WTC11 (cell line): ENCODE results near the gene BPIFB4. TPM values are rescaled to one million over a fixed set of nuclear protein-coding genes. Genes with fewer than 3 reads are reported as not detected.

Source experiments
- ATAC-seq: fragments of 200-7000 bp; cut with Tn5 transposase; 2 replicates; pipeline ENCODE4 v1.10.0; 2021; ENCODE audit warnings: mild to moderate bottlenecking, moderate library complexity
- CTCF ChIA-PET: fragments of 300-600 bp; sonication (Branson Sonifier 250); formaldehyde crosslinking; loops from one replicate; lab custom pipeline; 2021; ENCODE audit warnings: antibody characterized with exemption; lab: Charles Lee
- POLR2A ChIA-PET: fragments of 350-600 bp; sonication (Branson Sonifier 250); formaldehyde crosslinking; loops from one replicate; lab custom pipeline; 2021; ENCODE audit warnings: antibody characterized with exemption; lab: Charles Lee
- DNase-seq: peaks from one replicate; pipeline ENCODE4 v3.0.0; 2021; ENCODE audit warnings: low spot score
- H3K27ac Mint-ChIP-seq: 2 replicates; pipeline ENCODE4 v1.8.0; 2021; ENCODE audit warnings: mixed read lengths
- H3K27me3 Mint-ChIP-seq: 2 replicates; pipeline ENCODE4 v1.8.0; 2021; ENCODE audit warnings: low read depth, mild to moderate bottlenecking, moderate library complexity, mixed read lengths
- H3K36me3 Mint-ChIP-seq: 2 replicates; pipeline ENCODE4 v1.8.0; 2021; ENCODE audit warnings: mixed read lengths
- H3K4me1 Mint-ChIP-seq: 2 replicates; pipeline ENCODE4 v1.8.0; 2022; ENCODE audit warnings: mixed read lengths
- H3K4me3 Mint-ChIP-seq: 2 replicates; pipeline ENCODE4 v1.8.0; 2021; ENCODE audit warnings: mild to moderate bottlenecking, moderate library complexity, mixed read lengths
- H3K9me3 Mint-ChIP-seq: 2 replicates; pipeline ENCODE4 v1.8.0; 2021; ENCODE audit warnings: mixed read lengths
- GABPB1 ChIP-seq: sonication (generic); formaldehyde crosslinking; IDR thresholded peaks from 2 replicates; pipeline ENCODE4 v1.8.1; 2023; ENCODE audit warnings: mild to moderate bottlenecking, missing genetic modification reagents
- GRHL2 ChIP-seq: fragments of 250-450 bp; sonication (Bioruptor Pico); IDR thresholded peaks from 2 replicates; pipeline ENCODE4 v1.8.0; 2022; ENCODE audit warnings: mild to moderate bottlenecking, moderate library complexity; ENCODE audit not compliant: insufficient replicate concordance, severe bottlenecking
- GTF2I ChIP-seq: fragments of 250-450 bp; sonication (Bioruptor Pico); conservative IDR thresholded peaks from 2 replicates; pipeline ENCODE4 v1.4.0; 2021; ENCODE audit warnings: mild to moderate bottlenecking
- HMGA2 ChIP-seq: fragments of 250-450 bp; sonication (Bioruptor Pico); IDR thresholded peaks from 2 replicates; pipeline ENCODE4 v1.4.0; 2021; ENCODE audit warnings: mild to moderate bottlenecking, moderate library complexity
- IRF2 ChIP-seq: sonication (generic); formaldehyde crosslinking; IDR thresholded peaks from 2 replicates; pipeline ENCODE4 v1.8.0; 2022; ENCODE audit warnings: low read depth, missing genetic modification reagents, borderline replicate concordance
- NFYB ChIP-seq: sonication (generic); formaldehyde crosslinking; conservative IDR thresholded peaks from 2 replicates; pipeline ENCODE4 v1.8.0; 2022; ENCODE audit warnings: low read depth, missing genetic modification reagents
- RELA ChIP-seq: sonication (generic); formaldehyde crosslinking; IDR thresholded peaks from 2 replicates; pipeline ENCODE4 v1.8.1; 2022; ENCODE audit warnings: missing genetic modification reagents, mild to moderate bottlenecking, borderline replicate concordance
- SMAD3 ChIP-seq: sonication (generic); formaldehyde crosslinking; IDR thresholded peaks from 2 replicates; pipeline ENCODE4 v1.8.0; 2022; ENCODE audit warnings: missing genetic modification reagents, mild to moderate bottlenecking, borderline replicate concordance
- SMAD4 ChIP-seq: sonication (generic); formaldehyde crosslinking; IDR thresholded peaks from 2 replicates; pipeline ENCODE4 v1.8.0; 2022; ENCODE audit warnings: mild to moderate bottlenecking, missing genetic modification reagents
- TEAD1 ChIP-seq: sonication (generic); formaldehyde crosslinking; IDR thresholded peaks from 2 replicates; pipeline ENCODE4 v1.8.0; 2022; ENCODE audit warnings: mild to moderate bottlenecking, missing genetic modification reagents
- ZNF219 ChIP-seq: sonication (generic); formaldehyde crosslinking; IDR thresholded peaks from 2 replicates; pipeline ENCODE4 v1.8.0; 2023; ENCODE audit warnings: missing genetic modification reagents, mild to moderate bottlenecking, borderline replicate concordance
- ZNF263 ChIP-seq: sonication (generic); formaldehyde crosslinking; IDR thresholded peaks from 2 replicates; pipeline ENCODE4 v1.8.1; 2022; ENCODE audit warnings: low read depth, mild to moderate bottlenecking, moderate library complexity, missing genetic modification reagents
- ZNF416 ChIP-seq: fragments of 250-450 bp; sonication (Bioruptor Pico); IDR thresholded peaks from 2 replicates; pipeline ENCODE4 v1.9.0; 2021; ENCODE audit warnings: mild to moderate bottlenecking, inconsistent platforms
- total RNA-seq: library from RNA; stranded (reverse); gene quantifications from 3 replicates; pipeline ENCODE4 v1.2.3, GENCODE V29; 2021
- TF ChIP-seq, protein P1 (sequence below): sonication (generic); formaldehyde crosslinking; IDR thresholded peaks from 2 replicates; pipeline ENCODE4 v1.8.0; 2023; ENCODE audit warnings: missing genetic modification reagents, mild to moderate bottlenecking, borderline replicate concordance
- TF ChIP-seq, protein P2 (sequence below): sonication (generic); formaldehyde crosslinking; IDR thresholded peaks from 2 replicates; pipeline ENCODE4 v1.8.0; 2022; ENCODE audit warnings: missing genetic modification reagents
- TF ChIP-seq, protein P3 (sequence below): sonication (generic); formaldehyde crosslinking; IDR thresholded peaks from 2 replicates; pipeline ENCODE4 v1.8.0; 2022; ENCODE audit warnings: mild to moderate bottlenecking, missing genetic modification reagents
- TF ChIP-seq, protein P4 (sequence below): fragments of 250-450 bp; sonication (Bioruptor Pico); IDR thresholded peaks from 2 replicates; pipeline ENCODE4 v1.8.0; 2021; ENCODE audit warnings: mild to moderate bottlenecking
- TF ChIP-seq, protein P5 (sequence below): sonication (generic); formaldehyde crosslinking; IDR thresholded peaks from 2 replicates; pipeline ENCODE4 v1.8.0; 2022; ENCODE audit warnings: mild to moderate bottlenecking, missing genetic modification reagents
- TF ChIP-seq, protein P6 (sequence below): sonication (generic); formaldehyde crosslinking; IDR thresholded peaks from 2 replicates; pipeline ENCODE4 v1.8.0; 2023; ENCODE audit warnings: mild to moderate bottlenecking, missing genetic modification reagents

The BPIFB4 gene
- total RNA-seq, 1 experiment from 2014 or later: not detected

DNA sequence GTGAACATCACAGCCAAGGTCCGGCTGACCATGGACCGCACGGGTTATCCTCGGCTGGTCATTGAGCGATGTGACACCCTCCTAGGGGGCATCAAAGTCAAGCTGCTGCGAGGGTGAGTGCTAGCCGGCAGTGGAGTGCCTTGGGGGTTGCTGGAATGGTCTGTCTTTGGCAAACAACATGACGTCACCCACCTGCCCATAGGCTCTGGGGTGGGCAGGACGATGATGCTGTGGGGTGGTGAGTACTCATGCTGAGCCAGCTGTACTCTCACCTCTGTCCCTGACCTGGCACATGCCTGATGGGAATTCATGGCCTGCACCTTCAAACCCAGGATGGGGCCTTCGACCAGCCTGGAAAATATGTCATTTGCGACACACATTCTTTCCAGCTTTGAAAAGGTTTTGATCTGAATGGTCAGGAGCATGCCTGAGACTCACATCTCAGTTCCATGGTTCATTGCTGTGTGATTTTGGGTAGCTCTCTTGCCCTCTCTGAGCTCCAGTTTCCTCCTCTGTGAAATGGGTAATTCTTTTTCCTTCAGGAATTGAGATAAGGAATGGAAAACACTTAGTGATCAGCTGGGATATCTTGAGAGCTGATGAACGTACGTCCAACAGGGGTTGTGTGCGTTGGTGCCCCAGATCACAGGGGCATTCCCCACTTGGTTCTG is 6.7 kb downstream of the BPIFB4 start (continued):
- TF ChIP-seq, protein P1, sequence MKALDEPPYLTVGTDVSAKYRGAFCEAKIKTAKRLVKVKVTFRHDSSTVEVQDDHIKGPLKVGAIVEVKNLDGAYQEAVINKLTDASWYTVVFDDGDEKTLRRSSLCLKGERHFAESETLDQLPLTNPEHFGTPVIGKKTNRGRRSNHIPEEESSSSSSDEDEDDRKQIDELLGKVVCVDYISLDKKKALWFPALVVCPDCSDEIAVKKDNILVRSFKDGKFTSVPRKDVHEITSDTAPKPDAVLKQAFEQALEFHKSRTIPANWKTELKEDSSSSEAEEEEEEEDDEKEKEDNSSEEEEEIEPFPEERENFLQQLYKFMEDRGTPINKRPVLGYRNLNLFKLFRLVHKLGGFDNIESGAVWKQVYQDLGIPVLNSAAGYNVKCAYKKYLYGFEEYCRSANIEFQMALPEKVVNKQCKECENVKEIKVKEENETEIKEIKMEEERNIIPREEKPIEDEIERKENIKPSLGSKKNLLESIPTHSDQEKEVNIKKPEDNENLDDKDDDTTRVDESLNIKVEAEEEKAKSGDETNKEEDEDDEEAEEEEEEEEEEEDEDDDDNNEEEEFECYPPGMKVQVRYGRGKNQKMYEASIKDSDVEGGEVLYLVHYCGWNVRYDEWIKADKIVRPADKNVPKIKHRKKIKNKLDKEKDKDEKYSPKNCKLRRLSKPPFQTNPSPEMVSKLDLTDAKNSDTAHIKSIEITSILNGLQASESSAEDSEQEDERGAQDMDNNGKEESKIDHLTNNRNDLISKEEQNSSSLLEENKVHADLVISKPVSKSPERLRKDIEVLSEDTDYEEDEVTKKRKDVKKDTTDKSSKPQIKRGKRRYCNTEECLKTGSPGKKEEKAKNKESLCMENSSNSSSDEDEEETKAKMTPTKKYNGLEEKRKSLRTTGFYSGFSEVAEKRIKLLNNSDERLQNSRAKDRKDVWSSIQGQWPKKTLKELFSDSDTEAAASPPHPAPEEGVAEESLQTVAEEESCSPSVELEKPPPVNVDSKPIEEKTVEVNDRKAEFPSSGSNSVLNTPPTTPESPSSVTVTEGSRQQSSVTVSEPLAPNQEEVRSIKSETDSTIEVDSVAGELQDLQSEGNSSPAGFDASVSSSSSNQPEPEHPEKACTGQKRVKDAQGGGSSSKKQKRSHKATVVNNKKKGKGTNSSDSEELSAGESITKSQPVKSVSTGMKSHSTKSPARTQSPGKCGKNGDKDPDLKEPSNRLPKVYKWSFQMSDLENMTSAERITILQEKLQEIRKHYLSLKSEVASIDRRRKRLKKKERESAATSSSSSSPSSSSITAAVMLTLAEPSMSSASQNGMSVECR (CRISPR knock-in tag): no peak
- TF ChIP-seq GTF2I: no peak

DNA sequence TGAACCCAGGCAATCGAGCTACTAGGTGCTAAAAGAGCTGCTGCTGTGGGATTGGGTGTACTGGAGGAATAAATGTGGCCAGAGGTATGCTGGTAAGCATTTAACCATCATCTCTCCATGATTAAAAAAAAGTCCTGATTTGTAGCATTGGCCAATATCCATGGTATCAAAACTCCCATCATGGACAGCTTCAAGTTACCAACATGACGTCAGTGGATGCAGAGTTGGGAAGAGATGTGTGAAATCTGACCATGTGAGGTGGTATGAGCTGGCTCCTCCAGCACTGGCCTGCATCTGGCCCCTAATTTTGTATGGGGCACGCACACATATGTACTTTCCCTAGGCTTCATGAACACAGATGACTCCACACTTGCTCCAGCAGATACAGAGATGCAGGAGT is 11.7 kb downstream of the BPIFB4 start:
- POLR2A ChIA-PET: no interaction called here
- TF ChIP-seq SMAD4 (CRISPR knock-in tag) (no peak), HMGA2 (CRISPR knock-in tag) (no peak), ZNF219 (CRISPR knock-in tag) (no peak)
- TF ChIP-seq, protein P2, sequence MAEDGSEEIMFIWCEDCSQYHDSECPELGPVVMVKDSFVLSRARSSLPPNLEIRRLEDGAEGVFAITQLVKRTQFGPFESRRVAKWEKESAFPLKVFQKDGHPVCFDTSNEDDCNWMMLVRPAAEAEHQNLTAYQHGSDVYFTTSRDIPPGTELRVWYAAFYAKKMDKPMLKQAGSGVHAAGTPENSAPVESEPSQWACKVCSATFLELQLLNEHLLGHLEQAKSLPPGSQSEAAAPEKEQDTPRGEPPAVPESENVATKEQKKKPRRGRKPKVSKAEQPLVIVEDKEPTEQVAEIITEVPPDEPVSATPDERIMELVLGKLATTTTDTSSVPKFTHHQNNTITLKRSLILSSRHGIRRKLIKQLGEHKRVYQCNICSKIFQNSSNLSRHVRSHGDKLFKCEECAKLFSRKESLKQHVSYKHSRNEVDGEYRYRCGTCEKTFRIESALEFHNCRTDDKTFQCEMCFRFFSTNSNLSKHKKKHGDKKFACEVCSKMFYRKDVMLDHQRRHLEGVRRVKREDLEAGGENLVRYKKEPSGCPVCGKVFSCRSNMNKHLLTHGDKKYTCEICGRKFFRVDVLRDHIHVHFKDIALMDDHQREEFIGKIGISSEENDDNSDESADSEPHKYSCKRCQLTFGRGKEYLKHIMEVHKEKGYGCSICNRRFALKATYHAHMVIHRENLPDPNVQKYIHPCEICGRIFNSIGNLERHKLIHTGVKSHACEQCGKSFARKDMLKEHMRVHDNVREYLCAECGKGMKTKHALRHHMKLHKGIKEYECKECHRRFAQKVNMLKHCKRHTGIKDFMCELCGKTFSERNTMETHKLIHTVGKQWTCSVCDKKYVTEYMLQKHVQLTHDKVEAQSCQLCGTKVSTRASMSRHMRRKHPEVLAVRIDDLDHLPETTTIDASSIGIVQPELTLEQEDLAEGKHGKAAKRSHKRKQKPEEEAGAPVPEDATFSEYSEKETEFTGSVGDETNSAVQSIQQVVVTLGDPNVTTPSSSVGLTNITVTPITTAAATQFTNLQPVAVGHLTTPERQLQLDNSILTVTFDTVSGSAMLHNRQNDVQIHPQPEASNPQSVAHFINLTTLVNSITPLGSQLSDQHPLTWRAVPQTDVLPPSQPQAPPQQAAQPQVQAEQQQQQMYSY (CRISPR knock-in tag): no peak
- TF ChIP-seq, protein P3, sequence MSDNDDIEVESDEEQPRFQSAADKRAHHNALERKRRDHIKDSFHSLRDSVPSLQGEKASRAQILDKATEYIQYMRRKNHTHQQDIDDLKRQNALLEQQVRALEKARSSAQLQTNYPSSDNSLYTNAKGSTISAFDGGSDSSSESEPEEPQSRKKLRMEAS: no peak
- ATAC-seq: no peak
- DNase-seq: no peak
- CTCF ChIA-PET: interaction anchor here (0.5 to 1.4 kb wide), 5 partner anchors 86 to 1479 kb away, joined by 3 to 6 read pairs (median 3); no protein-coding TSS in a partner anchor
- H3K9me3 Mint-ChIP-seq: no peaks in the 10 kb centered on the region
- H3K27me3 Mint-ChIP-seq: no peaks in the 10 kb centered on the region; the same call in 1 of the 2 replicates
- H3K4me1 Mint-ChIP-seq: no peaks in the 10 kb centered on the region
- H3K27ac Mint-ChIP-seq: no peak overlapping the region
- H3K4me3 Mint-ChIP-seq: no peak overlapping the region
- H3K36me3 Mint-ChIP-seq: no peaks in the 10 kb centered on the region

DNA sequence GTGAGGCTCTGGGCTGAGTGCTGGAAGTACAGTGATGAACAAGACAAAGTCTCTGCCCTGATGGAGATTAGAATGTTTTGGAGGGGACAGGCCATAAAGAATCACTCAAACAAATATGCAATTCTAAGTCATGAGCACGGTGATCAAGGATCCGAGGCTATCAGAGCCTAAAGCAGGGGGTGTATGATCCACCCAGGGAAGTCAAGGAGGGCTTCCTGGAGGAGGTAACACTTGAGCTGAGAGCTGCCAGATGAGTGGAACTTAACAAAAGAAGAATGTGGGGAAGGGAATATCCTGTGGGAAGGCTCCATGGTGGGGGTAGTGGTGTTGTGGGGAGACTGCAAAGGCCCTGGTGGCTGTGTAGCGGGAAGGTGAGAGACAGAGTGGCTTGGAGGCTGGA is 12.2 kb downstream of the BPIFB4 start:
- Mint-ChIP-seq H3K4me1 (no peaks in the 10 kb centered on the region), H3K27me3 (no peaks in the 10 kb centered on the region; the same call in 1 of the 2 replicates), H3K27ac (no peak overlapping the region), H3K9me3 (no peaks in the 10 kb centered on the region), H3K36me3 (no peaks in the 10 kb centered on the region), H3K4me3 (no peak overlapping the region)
- ChIA-PET POLR2A (interaction anchor here (0.6 kb wide), 1 partner anchor 907 kb away, joined by 3 read pairs; no protein-coding TSS in a partner anchor), CTCF (interaction anchor here (1.1 to 1.3 kb wide), 2 partner anchors 96 to 148 kb away, joined by 3 to 6 read pairs; no protein-coding TSS in a partner anchor)
- no peak for DNase-seq
- no peak for ATAC-seq
- TF ChIP-seq, protein P4, sequence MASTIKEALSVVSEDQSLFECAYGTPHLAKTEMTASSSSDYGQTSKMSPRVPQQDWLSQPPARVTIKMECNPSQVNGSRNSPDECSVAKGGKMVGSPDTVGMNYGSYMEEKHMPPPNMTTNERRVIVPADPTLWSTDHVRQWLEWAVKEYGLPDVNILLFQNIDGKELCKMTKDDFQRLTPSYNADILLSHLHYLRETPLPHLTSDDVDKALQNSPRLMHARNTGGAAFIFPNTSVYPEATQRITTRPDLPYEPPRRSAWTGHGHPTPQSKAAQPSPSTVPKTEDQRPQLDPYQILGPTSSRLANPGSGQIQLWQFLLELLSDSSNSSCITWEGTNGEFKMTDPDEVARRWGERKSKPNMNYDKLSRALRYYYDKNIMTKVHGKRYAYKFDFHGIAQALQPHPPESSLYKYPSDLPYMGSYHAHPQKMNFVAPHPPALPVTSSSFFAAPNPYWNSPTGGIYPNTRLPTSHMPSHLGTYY (CRISPR knock-in tag): no peak
- TF ChIP-seq, protein P5, sequence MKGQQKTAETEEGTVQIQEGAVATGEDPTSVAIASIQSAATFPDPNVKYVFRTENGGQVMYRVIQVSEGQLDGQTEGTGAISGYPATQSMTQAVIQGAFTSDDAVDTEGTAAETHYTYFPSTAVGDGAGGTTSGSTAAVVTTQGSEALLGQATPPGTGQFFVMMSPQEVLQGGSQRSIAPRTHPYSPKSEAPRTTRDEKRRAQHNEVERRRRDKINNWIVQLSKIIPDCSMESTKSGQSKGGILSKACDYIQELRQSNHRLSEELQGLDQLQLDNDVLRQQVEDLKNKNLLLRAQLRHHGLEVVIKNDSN: no peak
- TF ChIP-seq GABPB1 (no peak), GRHL2 (no peak), RELA (CRISPR knock-in tag) (no peak), ZNF263 (CRISPR knock-in tag) (no peak), TEAD1 (no peak), ZNF416 (CRISPR knock-in tag) (no peak), IRF2 (CRISPR knock-in tag) (no peak), NFYB (CRISPR knock-in tag) (no peak), SMAD3 (no peak)
- TF ChIP-seq, protein P6, sequence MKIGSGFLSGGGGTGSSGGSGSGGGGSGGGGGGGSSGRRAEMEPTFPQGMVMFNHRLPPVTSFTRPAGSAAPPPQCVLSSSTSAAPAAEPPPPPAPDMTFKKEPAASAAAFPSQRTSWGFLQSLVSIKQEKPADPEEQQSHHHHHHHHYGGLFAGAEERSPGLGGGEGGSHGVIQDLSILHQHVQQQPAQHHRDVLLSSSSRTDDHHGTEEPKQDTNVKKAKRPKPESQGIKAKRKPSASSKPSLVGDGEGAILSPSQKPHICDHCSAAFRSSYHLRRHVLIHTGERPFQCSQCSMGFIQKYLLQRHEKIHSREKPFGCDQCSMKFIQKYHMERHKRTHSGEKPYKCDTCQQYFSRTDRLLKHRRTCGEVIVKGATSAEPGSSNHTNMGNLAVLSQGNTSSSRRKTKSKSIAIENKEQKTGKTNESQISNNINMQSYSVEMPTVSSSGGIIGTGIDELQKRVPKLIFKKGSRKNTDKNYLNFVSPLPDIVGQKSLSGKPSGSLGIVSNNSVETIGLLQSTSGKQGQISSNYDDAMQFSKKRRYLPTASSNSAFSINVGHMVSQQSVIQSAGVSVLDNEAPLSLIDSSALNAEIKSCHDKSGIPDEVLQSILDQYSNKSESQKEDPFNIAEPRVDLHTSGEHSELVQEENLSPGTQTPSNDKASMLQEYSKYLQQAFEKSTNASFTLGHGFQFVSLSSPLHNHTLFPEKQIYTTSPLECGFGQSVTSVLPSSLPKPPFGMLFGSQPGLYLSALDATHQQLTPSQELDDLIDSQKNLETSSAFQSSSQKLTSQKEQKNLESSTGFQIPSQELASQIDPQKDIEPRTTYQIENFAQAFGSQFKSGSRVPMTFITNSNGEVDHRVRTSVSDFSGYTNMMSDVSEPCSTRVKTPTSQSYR: no peak
- TF ChIP-seq, all 79 proteins: peak for 0
